ENCODE data around the gene IDH2.

Gene IDH2

GRCh38 chr15:90105521-90105920, 3.3 kb upstream of the IDH2 start:
- no peak for ATAC-seq
- no peak for TF ChIP-seq PATZ1 (CRISPR knock-in tag; IDR thresholded peaks at IDR 0.05; ENCODE audit: borderline replicate concordance)
- no peak for TF ChIP-seq RARB (CRISPR knock-in tag; IDR thresholded peaks at IDR 0.05)
- TF ChIP-seq CSDC2 (CRISPR knock-in tag; IDR thresholded peaks at IDR 0.05), result no peak
- no peak for TF ChIP-seq ZNF70 (CRISPR knock-in tag; IDR thresholded peaks at IDR 0.05)
- TF ChIP-seq ZFP3 (CRISPR knock-in tag; IDR thresholded peaks at IDR 0.05), result no peak
- no peak for TF ChIP-seq GLIS3 (CRISPR knock-in tag; IDR thresholded peaks at IDR 0.05)
- TF ChIP-seq ARNTL (CRISPR knock-in tag; IDR thresholded peaks at IDR 0.05; ENCODE audit: borderline replicate concordance, low read depth), result no peak
- no peak for TF ChIP-seq ESRRG (CRISPR knock-in tag; IDR thresholded peaks at IDR 0.05)
- no peak for TF ChIP-seq TSHZ2 (CRISPR knock-in tag; IDR thresholded peaks at IDR 0.05)
- TF ChIP-seq CREB5 (CRISPR knock-in tag; IDR thresholded peaks at IDR 0.05; ENCODE audit: low read depth), result no peak
- no peak for TF ChIP-seq ISL1 (CRISPR knock-in tag; IDR thresholded peaks at IDR 0.05)
- TF ChIP-seq POU6F1 (CRISPR knock-in tag; IDR thresholded peaks at IDR 0.05; ENCODE audit: borderline replicate concordance, low read depth), result no peak
- TF ChIP-seq BACH2 (CRISPR knock-in tag; IDR thresholded peaks at IDR 0.05; ENCODE audit: borderline replicate concordance), result no peak
- TF ChIP-seq CSRNP3 (CRISPR knock-in tag; IDR thresholded peaks at IDR 0.05), result no peak
- no peak for TF ChIP-seq ZNF565 (CRISPR knock-in tag; conservative IDR thresholded peaks at IDR 0.05; ENCODE audit: low read depth)
- no peak for TF ChIP-seq TCF4 (CRISPR knock-in tag; IDR thresholded peaks at IDR 0.05; ENCODE audit: borderline replicate concordance)
- no peak for TF ChIP-seq SNAI2 (CRISPR knock-in tag; IDR thresholded peaks at IDR 0.05)
- no peak for TF ChIP-seq ZFP30 (CRISPR knock-in tag; IDR thresholded peaks at IDR 0.05)

GRCh38 chr15:90104551-90104950, 2.3 kb upstream of the IDH2 start:
- ATAC-seq, result no peak
- no peak for TF ChIP-seq CSRNP3 (CRISPR knock-in tag; IDR thresholded peaks at IDR 0.05)
- no peak for TF ChIP-seq ARNTL (CRISPR knock-in tag; IDR thresholded peaks at IDR 0.05; ENCODE audit: borderline replicate concordance, low read depth)
- TF ChIP-seq ZNF70 (CRISPR knock-in tag; IDR thresholded peaks at IDR 0.05), result no peak
- no peak for TF ChIP-seq TSHZ2 (CRISPR knock-in tag; IDR thresholded peaks at IDR 0.05)
- no peak for TF ChIP-seq CSDC2 (CRISPR knock-in tag; IDR thresholded peaks at IDR 0.05)
- TF ChIP-seq TCF4 (CRISPR knock-in tag; IDR thresholded peaks at IDR 0.05; ENCODE audit: borderline replicate concordance), result no peak
- no peak for TF ChIP-seq BACH2 (CRISPR knock-in tag; IDR thresholded peaks at IDR 0.05; ENCODE audit: borderline replicate concordance)
- no peak for TF ChIP-seq PPARA (CRISPR knock-in tag; IDR thresholded peaks at IDR 0.05; ENCODE audit: borderline replicate concordance)
- no peak for TF ChIP-seq POU6F1 (CRISPR knock-in tag; IDR thresholded peaks at IDR 0.05; ENCODE audit: borderline replicate concordance, low read depth)
- TF ChIP-seq SNAI2 (CRISPR knock-in tag; IDR thresholded peaks at IDR 0.05), result no peak
- TF ChIP-seq OSR1 (CRISPR knock-in tag; IDR thresholded peaks at IDR 0.05), result no peak
- TF ChIP-seq ZC3H10 (CRISPR knock-in tag; IDR thresholded peaks at IDR 0.05), result no peak
- TF ChIP-seq ZNF8 (CRISPR knock-in tag; IDR thresholded peaks at IDR 0.05), result no peak
- TF ChIP-seq ZNF565 (CRISPR knock-in tag; conservative IDR thresholded peaks at IDR 0.05; ENCODE audit: low read depth), result no peak
- no peak for TF ChIP-seq ZFP3 (CRISPR knock-in tag; IDR thresholded peaks at IDR 0.05)
- no peak for TF ChIP-seq ESRRG (CRISPR knock-in tag; IDR thresholded peaks at IDR 0.05)
- TF ChIP-seq CREB5 (CRISPR knock-in tag; IDR thresholded peaks at IDR 0.05; ENCODE audit: low read depth), result no peak
